Left lung (tissue), 10 donors: ENCODE data around the gene CARD9. TPM values are rescaled to one million over a fixed set of nuclear protein-coding genes. Genes with fewer than 3 reads are reported as not detected.

Source experiments
- ATAC-seq: fragments of 200-7000 bp; cut with Tn5 transposase; one replicate; pipeline ENCODE4 v1.9.1; 2020; ENCODE audit warnings: moderate library complexity
- DNase-seq, 4 donors: peaks; one replicate each; pipeline ENCODE4 v3.0.0-alpha.2; 2013 to 2020
- H3K27ac ChIP-seq, 2 donors: fragments of 200-600 bp; sonication (generic) in 1 of 2; one replicate each; pipeline versions ENCODE4 v1.5.0 to v1.8.0; 2020 to 2021
- H3K27me3 ChIP-seq, 2 donors: fragments of 200-600 bp; sonication (generic) in 1 of 2; one replicate each; pipeline versions ENCODE4 v1.5.0 to v1.8.0; 2020 to 2021
- H3K36me3 ChIP-seq, 2 donors: fragments of 200-600 bp; sonication (generic) in 1 of 2; one replicate each; pipeline versions ENCODE4 v1.5.0 to v1.8.0; 2020 to 2021
- H3K4me1 ChIP-seq, 2 donors: fragments of 200-600 bp; one replicate each; pipeline ENCODE4 v1.8.0; 2021
- H3K4me3 ChIP-seq, 2 donors: fragments of 200-600 bp; sonication (generic) in 1 of 2; one replicate each; pipeline versions ENCODE4 v1.5.0 to v1.8.0; 2020 to 2021; ENCODE audit warnings: mild to moderate bottlenecking in 1 of 2
- H3K9me3 ChIP-seq, 2 donors: fragments of 200-600 bp; sonication (generic) in 1 of 2; one replicate each; pipeline versions ENCODE4 v1.5.0 to v1.8.0; 2020 to 2021
- intact Hi-C, 2 donors: fragments of 100-400 bp; cut with DNase I; formaldehyde crosslinking; loops; one replicate each; pipeline versions ENCODE4 v1.11.2 to v1.14.2; 2022
- polyA plus RNA-seq, 6 donors: library from polyadenylated mRNA; unstranded; fragments of 120-200 nt; gene quantifications; one replicate each; pipeline ENCODE4 v1.2.1, GENCODE V29; 2013; ENCODE audit not compliant: insufficient read length in 6 of 6
- total RNA-seq, 2 donors: library from RNA; stranded (reverse); fragmentation: NEBNext Ultra II Directional; extraction: Animal tissue kit (Norgen Biotek cat#: 25700); gene quantifications; one replicate each; pipeline ENCODE4 v1.2.1, GENCODE V29; 2021
- TF ChIP-seq, protein P1 (sequence below), 2 donors: fragments of 200-600 bp; sonication (generic) in 1 of 2; IDR thresholded peaks; one replicate each; pipeline versions ENCODE4 v1.5.0 to v1.8.0; 2021; ENCODE audit warnings: antibody characterized with exemption in 2 of 2
- donor health status: DM: no; HTN: yes; CAD: no.
- donor health status: DM: no; HTN: no; CAD: no.

Gene CARD9
- total and polyA plus RNA-seq, 8 donors: 0.66 to 11.1 (median 1.4) TPM

DNA sequence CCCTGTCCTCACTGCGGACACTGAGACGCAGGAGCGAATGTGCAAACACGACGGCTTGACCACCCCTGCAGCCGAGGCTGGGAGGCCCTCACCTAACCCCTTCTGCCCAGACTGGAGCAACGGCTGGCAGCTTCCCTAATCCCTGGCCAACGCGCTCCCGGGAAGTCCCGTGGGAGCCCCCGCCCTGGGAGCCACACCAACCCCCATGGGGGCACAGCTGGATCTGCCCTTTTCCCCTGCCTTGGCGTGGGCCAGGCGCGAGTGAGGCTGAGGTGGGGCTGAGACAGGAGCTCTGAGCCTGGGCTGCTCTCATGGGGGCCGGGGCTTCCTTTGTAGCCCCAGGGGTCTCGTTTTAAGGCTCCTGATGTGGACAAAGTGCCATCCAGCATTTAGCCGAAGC lies 5.3 kb downstream of the CARD9 start:
- Histone ChIP-seq H3K4me3 (no peak overlapping the region), H3K27me3 (peaks cover 0 to 6% of the 10 kb centered on the region in 2 donors), H3K9me3 (no peaks in the 10 kb centered on the region), H3K27ac (no peak overlapping the region), H3K36me3 (peaks cover 0 to 25% of the 10 kb centered on the region in 2 donors), H3K4me1 (peaks cover 16 to 41% of the 10 kb centered on the region in 2 donors)
- DNase-seq (no peak), ATAC-seq (no peak)
- intact Hi-C loops: no loop called here
- TF ChIP-seq, protein P1, sequence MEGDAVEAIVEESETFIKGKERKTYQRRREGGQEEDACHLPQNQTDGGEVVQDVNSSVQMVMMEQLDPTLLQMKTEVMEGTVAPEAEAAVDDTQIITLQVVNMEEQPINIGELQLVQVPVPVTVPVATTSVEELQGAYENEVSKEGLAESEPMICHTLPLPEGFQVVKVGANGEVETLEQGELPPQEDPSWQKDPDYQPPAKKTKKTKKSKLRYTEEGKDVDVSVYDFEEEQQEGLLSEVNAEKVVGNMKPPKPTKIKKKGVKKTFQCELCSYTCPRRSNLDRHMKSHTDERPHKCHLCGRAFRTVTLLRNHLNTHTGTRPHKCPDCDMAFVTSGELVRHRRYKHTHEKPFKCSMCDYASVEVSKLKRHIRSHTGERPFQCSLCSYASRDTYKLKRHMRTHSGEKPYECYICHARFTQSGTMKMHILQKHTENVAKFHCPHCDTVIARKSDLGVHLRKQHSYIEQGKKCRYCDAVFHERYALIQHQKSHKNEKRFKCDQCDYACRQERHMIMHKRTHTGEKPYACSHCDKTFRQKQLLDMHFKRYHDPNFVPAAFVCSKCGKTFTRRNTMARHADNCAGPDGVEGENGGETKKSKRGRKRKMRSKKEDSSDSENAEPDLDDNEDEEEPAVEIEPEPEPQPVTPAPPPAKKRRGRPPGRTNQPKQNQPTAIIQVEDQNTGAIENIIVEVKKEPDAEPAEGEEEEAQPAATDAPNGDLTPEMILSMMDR (IDR thresholded peaks at IDR 0.05): no peak

DNA sequence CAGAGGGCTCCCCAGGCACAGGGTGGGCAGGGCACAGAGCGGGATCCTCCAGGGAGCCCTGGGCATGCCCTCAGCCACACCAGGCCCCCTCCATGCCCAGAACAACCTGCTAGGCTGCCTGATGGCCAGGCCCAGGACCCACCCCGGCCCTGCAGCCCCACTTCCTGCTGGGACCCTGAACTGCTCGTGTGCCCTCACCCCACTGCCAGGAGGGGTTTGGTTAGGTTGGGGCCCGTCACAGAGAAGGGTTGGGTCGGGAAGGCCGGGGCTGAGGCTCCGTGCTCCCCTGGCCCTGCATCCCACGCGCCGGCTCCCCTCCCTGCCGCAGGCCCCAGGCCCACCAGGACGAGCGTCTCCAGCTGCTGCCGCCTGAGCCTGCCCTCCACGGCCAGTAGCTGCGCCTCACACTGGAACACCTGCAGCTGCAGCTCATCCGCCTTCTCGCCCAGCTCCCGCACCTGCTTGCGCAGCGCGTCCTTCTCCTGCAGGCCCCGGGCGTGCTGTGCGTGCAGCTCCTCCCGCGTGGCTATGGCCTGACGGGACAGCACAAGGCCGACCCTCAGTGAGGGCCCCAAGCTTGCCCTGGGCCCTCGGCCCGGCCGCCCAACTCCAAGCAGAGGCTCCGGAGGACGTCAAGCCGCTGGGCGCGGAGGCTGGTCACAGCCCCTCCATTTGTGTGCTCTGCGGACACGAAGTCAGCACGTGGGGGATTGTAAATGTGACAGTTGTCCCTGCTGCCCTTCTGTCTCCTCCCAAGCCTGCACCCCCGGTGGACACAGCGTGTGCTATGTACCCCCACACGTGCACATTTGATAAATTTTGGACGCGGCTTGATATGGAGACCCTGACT lies 5.9 kb downstream of the CARD9 start:
- ATAC-seq (no peak), DNase-seq (no peak)
- intact Hi-C loops: no loop called here
- Histone ChIP-seq H3K36me3 (peaks cover 0 to 25% of the 10 kb centered on the region in 2 donors), H3K9me3 (no peaks in the 10 kb centered on the region), H3K4me1 (peaks cover 14 to 39% of the 10 kb centered on the region in 2 donors), H3K27ac (no peak overlapping the region), H3K27me3 (peaks cover 0 to 6% of the 10 kb centered on the region in 2 donors), H3K4me3 (no peak overlapping the region)
- TF ChIP-seq, protein P1 (IDR thresholded peaks at IDR 0.05): no peak

DNA sequence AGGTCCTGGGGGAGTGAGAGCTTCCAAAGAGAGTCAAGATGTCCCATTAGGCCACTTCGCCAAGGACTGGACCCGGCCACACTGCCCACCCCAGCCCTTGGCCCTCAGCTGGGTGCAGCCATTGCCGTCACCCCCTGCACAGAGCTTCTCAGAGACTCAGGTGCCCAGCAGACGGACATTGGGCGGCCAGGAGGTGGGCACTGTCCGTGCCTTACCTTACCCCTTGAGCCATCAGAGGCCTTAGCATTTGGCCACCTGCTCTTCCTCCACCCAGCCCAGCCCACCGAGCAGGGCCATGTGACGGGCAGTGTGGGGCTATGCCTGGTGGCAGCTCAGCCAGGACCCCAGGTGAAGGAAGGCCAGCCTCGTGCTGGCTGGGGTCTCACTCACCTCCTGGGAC lies 6.6 kb downstream of the CARD9 start:
- Histone ChIP-seq H3K9me3 (no peaks in the 10 kb centered on the region), H3K36me3 (peaks cover 0 to 29% of the 10 kb centered on the region in 2 donors), H3K27ac (no peak overlapping the region), H3K27me3 (peaks cover 0 to 6% of the 10 kb centered on the region in 2 donors), H3K4me1 (peaks cover 11 to 38% of the 10 kb centered on the region in 2 donors), H3K4me3 (no peak overlapping the region)
- TF ChIP-seq, protein P1 (IDR thresholded peaks at IDR 0.05): no peak
- intact Hi-C loops: no loop called here
- DNase-seq (no peak), ATAC-seq (no peak)

DNA sequence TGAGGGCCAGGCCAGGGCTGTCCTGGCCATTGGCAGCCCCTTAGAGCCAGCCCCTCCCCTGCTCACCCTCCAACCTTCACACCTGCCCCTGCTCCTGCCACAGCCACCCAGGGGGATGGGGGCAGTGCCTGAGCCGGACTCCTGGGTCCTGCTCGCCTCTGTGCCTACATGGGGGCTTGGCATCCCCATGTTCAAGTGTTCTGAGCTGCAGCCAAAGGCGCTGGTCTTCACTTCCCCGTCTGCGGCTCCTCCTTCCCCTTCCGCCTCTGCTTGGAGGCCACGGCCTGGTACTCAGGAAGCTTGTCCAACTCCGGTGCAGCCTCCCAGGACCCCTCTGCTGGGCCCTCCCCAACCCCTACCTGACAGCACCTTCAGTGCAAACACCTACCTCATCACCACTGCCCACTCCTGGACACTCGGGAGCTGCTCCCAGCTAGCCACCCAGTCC lies 7.7 kb downstream of the CARD9 start:
- Histone ChIP-seq H3K4me3 (no peak overlapping the region), H3K9me3 (no peaks in the 10 kb centered on the region), H3K27me3 (peaks cover 0 to 6% of the 10 kb centered on the region in 2 donors), H3K36me3 (peaks cover 0 to 26% of the 10 kb centered on the region in 2 donors), H3K4me1 (peaks cover 11 to 45% of the 10 kb centered on the region in 2 donors), H3K27ac (peak overlapping the region in 1 of 2 donors; percentile 71)
- DNase-seq: peak in 1 of 4 donors; percentile 65
- intact Hi-C loops: no loop called here
- no peak for ATAC-seq
- TF ChIP-seq, protein P1 (IDR thresholded peaks at IDR 0.05): no peak
